HG03520 (cell line): ENCODE data around the gene PDCD7.
"Not testable (repeated sequence)": the region's sequence is repeated elsewhere in the genome, so short reads cannot be mapped to it uniquely, and the experiment has no call there.

ENCODE experiments used
- ATAC-seq: cut with Tn5 transposase; IDR thresholded peaks from one replicate; pipeline ENCODE4 v1.9.1; 2021; ENCODE audit warnings: mild to moderate bottlenecking, moderate library complexity; ENCODE audit not compliant: unreplicated experiment

The PDCD7 gene

DNA sequence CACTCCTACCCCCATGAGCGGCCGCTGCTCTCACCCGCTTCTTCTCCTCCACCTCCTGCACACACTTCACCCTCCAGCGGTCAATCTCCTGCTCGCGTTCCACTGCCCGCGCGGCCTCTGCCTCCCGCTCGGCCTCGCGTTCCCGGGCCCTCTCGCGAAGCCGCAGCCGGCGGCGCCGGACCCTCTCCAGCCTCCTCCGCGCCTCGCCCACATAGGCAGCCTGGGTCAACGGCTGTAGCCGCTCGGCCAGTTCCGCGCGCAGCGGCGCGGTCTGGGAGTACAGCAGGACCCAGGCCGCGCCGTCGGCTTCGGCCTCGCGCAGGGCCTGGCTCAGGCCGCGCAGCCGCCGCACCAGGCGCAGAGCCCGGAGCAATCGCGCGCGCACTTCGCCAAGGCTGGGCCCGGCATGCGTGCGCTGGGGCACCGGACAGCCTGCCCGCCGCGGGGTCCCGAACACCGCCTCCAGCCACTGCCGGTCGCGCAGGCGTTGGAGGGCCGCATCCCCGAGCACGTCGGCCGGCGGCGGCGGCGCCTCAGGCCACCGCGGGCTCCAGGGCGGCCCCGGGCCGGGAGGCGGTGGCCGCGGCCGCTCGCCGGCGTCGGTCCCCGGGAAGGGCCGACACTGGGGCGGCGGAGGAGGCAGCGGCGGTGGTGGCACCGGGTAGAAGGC is 595 bp downstream of the PDCD7 start:
- peak; percentile 47 for ATAC-seq

DNA sequence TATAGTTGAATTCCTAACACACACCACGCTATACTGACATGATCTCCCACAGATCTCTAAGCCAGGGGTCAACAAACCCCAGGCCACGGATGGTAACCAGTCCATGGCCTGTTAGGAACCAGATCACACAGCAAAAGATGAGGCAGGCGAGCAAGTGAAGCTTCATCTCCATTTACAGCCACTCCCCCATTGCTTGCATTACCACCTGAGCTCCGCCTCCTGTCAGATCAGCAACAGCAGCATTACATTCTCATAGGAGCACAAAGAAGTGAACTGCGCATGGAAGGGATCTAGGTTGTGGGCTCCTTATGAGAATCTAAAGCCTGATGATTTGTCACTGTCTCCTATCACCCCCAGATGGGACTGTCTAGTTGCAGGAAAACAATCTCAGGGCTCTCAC is 2.7 kb downstream of the PDCD7 start:
- ATAC-seq, result no peak

DNA sequence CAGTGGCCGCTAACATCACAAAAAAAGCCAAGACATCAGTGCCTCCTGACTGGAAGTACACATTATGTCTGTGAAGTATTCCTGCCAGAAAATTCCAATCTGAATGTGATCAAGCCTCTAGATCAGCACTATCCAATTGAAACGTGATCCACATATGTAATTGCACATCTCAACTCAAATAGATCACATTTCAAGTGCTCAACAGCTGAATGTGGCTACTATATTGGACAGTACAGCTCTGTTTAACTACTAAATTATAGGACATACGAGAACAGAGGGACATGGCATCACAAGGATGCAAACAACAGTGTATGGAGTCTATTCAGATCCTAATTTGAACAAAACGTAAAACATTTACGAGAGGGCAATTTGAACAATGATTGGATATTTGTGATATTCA is 18.1 kb downstream of the PDCD7 start:
- no peak for ATAC-seq

DNA sequence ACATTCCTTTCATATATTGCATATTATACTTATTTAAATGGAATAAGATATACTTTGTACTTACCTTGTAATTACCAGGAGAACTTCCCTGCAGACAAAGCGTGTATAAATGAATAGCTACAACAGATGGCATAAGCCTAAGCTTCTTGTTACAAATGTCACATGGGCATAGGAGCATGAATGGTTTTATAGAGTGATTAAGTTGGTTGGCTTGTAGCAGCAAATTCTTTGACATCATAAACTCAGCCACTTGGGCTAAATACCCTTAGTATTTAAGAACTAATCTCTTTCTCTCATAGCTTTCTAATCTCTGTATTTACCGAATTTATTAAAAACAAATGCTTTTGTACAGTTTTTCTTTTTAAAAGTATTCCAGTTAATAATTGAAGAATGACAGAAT is 18.5 kb downstream of the PDCD7 start, which contains the start of gene UBAP1L:
TSS of gene UBAP1L (minus strand) at position 115 of the 400 bp plus-strand sequence. CDS start 8,985 bp downstream, outside the sequence.
- ATAC-seq, result no peak

DNA sequence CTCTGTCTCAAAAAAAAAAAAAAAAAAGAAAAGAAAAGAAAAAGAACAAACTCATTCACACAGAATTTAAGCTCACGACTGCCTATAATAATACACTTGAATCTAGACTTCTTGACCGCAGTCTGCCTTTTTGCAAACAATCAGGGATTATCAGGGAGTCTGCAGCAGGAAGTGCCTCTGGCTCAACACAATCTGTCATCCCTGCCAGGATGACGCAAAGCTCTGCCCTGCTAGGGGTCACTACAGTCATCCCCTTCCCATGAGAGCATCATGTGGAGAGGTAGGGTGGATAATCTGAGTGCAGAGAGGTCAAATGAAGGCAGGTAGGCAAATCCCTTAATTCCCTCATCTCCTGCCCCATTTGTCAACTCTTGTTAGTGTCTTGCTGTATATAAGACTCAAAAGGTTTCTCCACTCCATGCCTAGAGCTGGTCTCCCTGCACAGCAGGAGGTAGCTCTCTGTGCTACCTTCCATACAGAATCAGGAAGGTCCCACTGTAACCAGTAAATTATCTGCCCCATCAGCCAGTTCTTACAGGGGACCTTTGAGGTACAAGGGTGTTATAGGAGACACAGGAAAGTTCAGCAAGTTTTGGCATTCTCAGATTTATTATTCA is 22.8 kb downstream of the PDCD7 start:
- no peak for ATAC-seq

DNA sequence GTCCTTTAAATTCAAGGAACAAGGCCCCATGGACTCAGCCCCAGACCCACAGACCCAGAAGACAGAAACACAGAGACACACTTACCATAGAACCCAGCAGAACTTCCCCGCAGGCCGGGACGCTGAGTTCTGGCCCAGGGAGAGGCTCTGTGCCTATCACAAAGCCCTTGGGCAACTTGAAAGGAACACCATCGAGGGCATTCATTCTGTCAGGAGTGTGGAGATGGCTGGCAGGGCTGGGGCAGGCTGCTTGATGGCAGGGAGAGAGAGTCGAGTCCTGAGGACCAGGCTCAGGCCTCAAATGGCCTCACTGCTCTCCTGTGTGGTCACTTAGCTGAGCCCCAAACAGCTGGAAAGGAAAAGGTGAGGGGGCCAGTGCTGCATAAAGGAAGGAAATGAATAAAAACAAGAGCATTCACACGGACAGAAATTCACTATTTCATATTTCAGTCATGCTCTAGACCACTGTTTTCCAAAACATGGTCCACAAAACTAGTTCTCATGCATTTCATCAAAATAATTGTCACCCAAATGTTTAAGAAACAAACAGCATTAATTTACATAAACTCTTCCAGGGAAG is 27.5 kb downstream of the PDCD7 start:
- no peak for ATAC-seq

DNA sequence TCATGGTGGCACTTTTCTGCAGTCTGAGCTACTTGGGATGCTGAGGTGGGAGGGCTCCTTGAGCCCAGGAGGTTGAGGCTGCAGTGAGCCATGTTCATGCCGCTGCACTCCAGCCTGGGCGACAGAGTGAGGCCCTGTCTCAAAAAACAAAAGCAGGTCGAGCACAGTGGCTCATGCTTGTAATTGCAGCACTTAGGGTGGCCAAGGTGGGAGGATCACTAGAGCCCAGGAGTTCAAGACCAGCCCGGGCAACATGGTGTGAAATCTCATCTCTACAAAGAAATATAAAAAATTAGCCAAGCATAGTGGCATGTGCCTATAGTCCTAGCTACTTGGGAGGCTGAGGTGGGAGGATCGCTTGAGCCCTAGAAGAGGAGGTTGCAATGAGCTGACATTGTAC is 28.6 kb downstream of the PDCD7 start:
- no peak for ATAC-seq

DNA sequence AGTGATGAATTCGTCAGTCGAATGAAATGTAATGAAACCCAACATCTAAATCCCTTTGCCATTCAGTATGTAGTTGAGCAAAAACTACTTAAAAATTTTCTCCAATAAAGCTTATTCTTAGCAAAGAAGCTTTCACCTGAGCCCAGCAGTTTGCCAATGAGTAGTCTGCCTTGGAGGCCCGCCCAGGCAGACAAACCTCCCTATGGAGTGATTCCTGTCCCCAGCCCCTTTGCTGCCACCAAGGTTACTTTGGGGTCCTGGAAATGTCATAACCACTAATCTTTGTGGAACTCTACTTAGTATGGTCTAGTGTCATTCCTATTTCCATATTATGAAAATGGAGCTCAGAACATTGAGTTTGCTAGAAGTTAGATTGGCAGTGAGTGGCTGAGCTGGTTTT is 30.7 kb downstream of the PDCD7 start:
- no peak for ATAC-seq

DNA sequence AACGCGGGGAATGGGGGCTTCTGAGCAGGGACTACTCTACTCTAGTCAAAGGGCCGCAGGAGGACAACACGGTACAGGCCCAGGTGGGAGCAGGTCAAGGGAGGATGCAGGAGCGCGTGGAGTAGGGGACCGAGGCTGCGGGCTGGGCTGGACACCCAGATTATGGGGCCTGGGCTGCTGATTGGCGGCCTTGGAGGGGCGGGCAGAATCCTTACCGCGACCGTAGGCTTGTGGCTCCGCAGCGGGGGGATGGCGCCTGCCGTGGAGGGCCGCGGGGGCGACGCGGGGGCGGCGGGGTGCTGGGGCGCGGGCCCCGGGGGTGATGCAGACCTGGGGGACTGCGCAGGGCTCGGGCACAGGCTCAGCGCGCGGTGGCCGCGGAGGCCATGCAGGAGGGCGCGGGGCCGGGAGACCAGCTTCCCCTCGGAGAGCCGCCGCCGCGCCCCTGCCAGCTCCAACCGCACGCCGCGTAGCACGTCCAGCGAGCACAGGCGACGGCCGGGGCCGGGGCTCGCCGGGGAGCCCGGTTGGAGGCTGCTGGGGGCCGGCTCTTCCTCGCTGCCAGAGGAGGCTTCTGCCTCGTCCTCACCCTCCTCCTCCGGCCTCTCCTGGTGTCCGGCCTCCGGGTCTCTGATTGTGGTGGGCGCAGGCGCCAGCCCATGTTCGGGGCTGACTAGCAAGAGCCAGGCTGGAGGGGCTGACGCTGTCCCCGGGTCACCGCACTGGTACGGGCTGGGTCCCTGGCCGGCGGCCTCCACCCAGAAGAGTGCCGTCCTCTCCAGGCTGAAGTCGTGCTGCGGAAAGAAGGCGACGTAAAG is 31.5 kb downstream of the PDCD7 start:
- ATAC-seq, result no peak

DNA sequence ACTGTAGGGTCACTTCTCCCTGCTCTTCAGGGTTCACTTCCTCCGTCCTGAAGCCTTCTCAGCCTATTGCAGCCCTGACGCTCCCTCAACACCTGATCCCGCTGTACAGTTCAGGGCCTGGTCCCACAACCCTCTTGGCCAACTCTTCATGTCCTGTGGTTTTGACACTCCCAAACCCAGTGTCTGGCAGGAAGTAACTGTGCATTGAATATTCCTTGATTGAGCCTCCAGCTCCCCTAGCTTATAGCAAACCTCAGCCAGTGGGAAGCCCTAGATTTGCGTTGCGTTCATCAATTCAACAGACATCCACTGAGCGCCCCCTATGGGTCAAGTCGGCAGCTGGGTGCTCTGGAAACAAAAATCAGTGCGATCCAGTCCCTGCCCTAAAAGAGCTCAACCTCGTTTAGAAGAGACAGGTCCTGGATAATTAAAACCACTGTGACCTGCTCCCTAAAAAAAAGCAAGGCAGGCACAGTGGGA is 32.2 kb downstream of the PDCD7 start:
- ATAC-seq, result no peak

DNA sequence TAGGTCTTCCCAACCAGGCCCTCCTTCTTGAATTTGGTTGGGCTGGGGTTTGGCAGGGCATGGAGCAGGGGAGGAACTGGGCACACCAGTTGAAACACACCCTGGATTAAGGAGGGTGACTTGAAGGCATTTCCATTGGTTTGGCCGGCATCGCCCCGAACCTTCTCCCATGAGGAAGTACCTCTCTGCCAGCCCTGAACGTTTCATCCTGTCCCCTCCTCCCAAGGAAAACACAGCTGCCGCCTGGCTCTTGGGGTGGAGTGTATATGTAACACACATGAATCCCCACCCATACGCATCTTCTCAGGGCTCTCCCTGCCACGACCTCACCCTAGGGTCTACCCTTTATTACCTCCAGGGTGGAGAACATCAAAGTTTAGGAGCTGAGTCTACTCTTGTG is 33.2 kb downstream of the PDCD7 start:
- ATAC-seq, result no peak

DNA sequence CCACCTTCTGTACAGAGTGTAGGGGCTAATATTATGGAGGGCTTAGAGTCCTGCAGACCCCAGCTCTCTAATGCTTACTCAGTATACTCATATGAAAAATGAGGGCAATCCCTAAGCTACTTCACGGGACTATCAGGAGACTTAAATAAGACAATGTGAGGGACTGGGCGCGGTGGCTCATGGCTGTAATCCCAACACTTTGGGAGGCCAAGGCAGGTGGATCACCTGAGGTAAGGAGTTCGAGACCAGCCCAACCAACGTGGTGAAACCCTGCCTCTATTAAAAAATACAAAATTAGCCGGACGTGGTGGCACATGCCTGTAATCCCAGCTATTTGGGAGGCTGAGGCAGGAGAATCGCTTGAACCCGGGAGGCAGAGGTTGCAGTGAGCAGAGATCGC is 33.8 kb downstream of the PDCD7 start:
- ATAC-seq, result not testable (repeated sequence)

DNA sequence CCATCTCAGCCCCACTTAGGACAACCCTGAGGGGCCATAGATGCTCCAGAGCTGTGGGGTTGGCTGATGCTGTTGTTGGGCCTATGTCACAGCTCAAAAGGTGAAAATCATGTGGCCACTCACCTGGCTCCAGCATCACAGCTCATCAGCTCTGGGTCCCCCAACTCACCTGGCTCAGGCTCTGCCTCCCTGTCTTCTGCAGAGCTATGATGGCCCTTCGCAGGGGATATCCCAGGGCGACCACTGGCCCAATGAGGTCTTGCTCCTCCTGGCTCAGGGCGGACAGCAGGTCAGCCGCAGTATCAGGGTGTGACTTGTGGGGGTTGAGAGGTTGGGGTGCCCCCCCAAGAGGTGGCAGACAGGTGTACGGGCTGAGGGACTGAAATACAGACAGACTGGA is 34.3 kb downstream of the PDCD7 start:
- ATAC-seq, result no peak

DNA sequence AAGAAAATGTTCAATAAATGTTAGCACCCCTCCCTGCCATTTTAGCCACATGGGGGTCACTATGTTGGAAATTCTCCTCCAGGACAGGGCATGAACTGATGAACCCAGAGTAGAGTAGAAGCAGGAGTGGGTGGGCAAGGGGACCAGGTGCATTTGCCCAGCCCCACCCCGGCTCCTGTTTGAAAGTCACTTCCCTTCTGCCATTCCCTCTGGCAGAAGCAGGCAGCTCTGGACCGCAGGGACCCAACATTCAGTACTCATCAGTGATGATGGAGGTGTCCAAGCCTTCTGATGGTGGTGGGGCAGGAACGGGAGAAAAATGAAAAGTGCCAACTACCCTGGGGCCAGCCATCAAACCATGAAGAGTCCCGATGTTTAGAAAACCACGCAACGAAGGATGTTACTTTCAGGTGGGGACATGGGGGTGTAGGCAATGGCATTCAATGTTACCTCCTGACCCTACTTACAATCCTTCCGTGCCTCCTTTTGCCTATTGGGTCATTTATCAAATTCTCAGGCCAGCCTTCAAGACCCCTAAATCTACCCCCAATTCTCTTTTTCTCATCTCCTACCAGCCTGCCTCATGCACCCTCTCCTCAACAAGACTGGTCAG is 35.9 kb downstream of the PDCD7 start:
- no peak for ATAC-seq

DNA sequence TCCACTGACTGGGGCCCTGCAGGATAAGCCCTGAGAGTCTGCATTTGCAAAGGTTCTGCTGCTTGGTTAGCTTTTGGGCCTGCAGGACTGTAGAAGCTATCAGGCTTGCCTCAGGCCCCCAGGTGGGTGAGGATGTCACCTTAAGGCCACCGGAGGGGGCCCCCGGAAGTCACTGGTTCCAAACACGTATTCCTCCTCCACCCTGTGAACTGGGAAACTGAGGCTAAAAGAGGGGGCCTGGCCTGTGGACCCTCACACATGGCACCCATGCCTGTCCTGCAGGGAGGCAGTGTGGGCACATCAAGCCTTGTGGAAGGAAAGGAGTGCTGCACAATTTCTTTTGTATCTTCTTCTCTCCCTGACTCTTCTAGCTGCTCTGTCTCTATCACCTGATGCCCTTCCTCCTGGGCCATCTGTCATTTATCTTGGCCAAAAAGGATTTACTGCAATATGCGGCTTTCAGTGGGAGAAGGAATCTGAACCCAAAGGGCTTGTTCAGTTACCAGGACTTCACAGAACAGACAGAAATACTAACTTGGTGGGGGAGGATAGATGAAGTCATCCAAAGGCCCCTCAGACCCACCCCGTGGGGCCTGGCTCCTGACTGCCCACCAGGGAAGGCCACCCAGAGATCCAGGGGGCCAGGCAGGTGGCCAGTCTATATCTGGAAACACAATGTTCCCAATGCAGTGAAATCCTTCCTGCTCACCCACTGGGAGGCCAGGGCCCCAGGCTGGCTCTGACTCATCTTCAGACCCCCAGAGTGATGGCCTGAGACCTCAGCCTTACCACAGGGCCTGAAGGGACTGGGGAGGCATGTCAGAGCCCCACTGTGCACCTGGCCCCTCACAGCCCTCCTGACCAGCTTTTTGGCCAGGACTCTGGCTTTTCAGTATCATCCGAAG is 36.9 kb downstream of the PDCD7 start:
- ATAC-seq, result no peak

DNA sequence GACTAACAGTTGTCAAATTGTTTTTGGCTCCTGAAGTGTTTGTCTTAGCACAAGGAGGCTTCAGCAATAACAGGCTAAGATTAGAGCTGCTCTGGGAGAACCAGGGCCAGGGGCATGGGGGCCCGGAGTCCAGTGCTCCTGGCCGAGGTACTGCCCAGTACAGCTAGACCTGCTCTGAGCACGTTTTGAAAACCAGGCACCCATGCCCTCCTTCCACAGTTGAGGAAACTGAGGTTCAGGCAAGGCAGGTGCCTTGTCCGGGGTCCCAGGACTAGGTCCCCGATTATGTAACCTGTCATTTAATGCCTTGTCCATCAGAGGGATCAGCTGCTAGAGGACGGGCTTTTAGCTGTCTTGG is 37.9 kb downstream of the PDCD7 start:
- no peak for ATAC-seq

DNA sequence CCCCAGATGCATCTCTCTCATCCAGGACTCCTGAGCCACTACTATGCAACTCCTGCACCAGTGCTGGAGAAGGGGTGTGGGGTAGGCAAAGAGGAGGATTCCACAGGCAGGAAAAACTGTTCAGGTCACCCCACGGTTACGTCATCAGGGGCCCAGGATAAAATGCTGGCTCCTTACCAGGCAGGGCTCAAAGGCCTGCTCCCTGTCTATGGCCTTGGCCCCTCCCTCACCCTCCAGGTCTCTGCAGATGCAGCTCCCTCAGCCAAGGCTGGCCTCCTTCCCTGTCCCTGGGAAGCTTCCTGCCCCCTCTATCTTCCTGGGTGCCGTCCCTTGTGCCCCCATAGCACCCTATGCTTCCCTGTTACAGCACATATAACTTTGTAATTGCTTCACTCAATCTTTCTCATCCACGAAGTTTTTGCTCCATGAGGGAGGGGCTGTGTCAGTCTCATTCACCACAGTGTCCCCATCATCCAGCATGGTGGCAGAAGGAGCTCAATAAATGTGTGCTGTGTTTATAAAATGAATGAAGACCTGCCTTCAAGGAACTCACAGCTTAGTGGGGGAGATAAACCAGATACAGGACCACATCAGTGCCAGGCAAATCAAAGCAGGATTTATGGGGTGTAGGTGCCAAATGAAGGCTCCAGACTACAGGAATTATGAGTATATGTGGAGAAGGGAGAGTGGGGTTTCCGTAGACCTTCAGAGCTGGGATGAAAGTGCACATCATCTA is 38.4 kb downstream of the PDCD7 start:
- ATAC-seq, result no peak

DNA sequence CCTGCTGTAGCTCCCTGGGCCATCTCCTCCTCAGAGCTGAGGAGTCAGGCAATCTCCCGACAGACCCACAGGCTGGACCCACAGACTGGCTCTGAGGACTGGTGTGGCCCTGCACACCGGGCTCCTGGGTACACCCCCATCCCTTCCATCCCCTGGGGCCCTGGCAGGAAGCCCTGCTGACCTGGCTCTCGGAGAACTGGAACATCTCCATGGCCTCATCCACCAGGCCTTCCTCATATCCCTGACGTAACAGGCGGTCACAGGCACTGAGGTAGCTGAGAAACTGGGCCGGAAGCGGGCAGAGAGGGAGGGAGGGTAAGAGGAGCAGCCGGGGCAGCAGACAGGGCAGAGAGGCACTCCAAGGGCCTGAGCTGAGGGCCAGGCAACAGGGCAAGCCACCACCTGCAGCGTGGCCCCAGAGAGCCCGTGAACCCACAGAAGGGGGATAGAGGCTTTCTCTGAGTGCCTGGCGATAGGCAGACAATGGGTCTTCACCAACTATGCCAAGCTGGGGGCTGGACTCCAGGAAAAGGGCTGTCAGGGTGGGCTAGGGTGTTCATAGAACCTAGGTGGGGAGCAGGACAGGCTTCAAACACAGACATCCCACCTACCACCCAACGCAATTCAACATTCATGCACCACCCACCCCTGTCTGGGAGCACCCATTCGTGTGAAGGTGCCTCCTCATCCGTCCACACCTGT is 39.2 kb downstream of the PDCD7 start:
- no peak for ATAC-seq

DNA sequence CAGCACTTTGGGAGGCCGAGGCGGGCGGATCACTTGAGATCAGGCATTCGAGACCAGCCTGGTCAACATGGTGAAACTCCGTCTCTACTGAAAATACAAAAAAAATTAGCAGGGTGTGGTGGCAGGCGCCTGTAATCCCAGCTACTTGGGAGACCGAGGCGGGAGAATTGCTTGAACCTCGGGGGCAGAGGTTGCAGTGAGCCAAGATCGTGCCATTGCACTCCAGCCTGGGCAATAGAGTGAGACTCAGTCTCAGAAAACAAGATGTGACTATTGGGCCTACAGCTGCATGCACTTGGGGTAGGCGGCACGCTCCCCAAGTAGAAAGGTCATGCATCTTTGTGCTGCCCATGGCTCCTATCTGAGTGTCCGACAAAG is 39.8 kb downstream of the PDCD7 start:
- not testable (repeated sequence) for ATAC-seq
